ENCODE results near the gene KDM4D. TPM values are rescaled to one million over a fixed set of nuclear protein-coding genes. Genes with fewer than 3 reads are reported as not detected.

The KDM4D gene
- total RNA-seq, 1 donor from 2014 or later = 0.52 TPM

DNA sequence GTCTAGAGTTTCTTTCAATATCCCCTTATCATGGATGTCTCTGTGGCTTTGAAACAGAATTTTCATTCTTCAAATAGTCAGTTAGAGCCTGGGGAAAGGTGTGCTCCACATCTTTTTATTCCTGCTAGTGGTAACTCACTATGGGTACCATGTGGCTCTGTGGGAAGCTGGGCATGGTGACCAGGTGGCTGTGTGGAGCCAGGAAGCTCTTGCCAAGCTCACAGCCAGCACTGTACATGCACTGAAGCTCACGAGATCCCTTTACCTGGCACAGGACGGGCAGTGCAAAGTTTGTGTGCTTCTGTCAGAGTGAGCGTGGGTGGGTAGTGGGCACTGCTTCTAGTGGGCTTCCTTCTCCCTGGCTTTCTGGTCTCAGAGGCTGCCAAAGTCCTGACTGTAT lies 69.4 kb downstream of the KDM4D start:
- H3K27ac ChIP-seq = no peak overlapping the region
- H3K4me1 ChIP-seq = no peaks in the 10 kb centered on the region
- no peak overlapping the region for H3K4me3 ChIP-seq
- ATAC-seq = no peak
- no peak for DNase-seq
- intact Hi-C loops (cut with DNase I) = no loop called here
- no peaks in the 10 kb centered on the region for H3K9me3 ChIP-seq
- peaks cover 24% of the 10 kb centered on the region for H3K27me3 ChIP-seq
- H3K36me3 ChIP-seq = no peaks in the 10 kb centered on the region
- TF ChIP-seq, protein P1, sequence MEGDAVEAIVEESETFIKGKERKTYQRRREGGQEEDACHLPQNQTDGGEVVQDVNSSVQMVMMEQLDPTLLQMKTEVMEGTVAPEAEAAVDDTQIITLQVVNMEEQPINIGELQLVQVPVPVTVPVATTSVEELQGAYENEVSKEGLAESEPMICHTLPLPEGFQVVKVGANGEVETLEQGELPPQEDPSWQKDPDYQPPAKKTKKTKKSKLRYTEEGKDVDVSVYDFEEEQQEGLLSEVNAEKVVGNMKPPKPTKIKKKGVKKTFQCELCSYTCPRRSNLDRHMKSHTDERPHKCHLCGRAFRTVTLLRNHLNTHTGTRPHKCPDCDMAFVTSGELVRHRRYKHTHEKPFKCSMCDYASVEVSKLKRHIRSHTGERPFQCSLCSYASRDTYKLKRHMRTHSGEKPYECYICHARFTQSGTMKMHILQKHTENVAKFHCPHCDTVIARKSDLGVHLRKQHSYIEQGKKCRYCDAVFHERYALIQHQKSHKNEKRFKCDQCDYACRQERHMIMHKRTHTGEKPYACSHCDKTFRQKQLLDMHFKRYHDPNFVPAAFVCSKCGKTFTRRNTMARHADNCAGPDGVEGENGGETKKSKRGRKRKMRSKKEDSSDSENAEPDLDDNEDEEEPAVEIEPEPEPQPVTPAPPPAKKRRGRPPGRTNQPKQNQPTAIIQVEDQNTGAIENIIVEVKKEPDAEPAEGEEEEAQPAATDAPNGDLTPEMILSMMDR (IDR thresholded peaks at IDR 0.05) = no peak

DNA sequence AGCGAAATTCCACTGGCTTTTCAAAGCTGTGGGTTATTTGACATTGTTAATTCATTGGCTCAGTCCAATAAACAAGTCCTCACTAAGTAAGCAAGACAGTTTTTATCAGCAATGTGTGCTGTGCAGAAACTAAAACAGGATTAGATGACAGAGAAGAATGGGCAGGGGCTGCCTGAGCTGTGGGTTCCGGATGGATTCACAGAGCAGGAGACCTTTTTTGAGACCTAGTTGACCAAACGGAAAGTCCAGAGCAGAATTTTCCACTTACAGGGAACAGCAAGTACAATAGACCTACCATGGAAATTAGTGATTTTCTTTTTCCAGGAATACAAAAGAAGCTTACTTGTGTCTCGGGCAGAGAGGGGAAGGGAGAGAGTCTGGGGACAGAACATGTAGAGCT lies 70.5 kb downstream of the KDM4D start:
- ATAC-seq (no peak), DNase-seq (no peak)
- Histone ChIP-seq H3K4me3 (no peak overlapping the region), H3K27me3 (peaks cover 21% of the 10 kb centered on the region), H3K27ac (no peak overlapping the region), H3K9me3 (no peaks in the 10 kb centered on the region), H3K4me1 (no peaks in the 10 kb centered on the region), H3K36me3 (no peaks in the 10 kb centered on the region)
- TF ChIP-seq, protein P1 (IDR thresholded peaks at IDR 0.05) = no peak
- intact Hi-C loops (cut with DNase I) = no loop called here

DNA sequence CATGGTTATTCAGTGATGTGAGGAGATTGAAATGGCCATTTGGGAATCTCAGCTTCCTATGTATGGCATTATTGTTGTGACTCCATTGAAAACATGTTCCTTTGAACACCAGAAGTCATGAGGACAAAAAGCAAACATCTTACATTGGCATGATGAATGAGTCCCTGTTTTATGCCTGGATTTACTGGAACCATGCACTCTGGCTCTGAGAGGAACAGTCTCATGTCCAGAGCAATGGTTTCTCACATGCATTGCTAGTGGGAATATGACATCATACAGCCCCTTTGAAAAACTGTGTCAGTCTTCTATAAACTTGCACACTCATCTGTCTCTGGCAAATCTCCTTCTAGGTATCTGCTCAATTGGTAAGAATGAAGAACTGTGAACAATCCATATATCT lies 72.3 kb downstream of the KDM4D start:
- TF ChIP-seq, protein P1 (IDR thresholded peaks at IDR 0.05) = no peak
- intact Hi-C loops (cut with DNase I) = no loop called here
- Histone ChIP-seq H3K27me3 (peaks cover 20% of the 10 kb centered on the region), H3K4me1 (no peaks in the 10 kb centered on the region), H3K27ac (no peak overlapping the region), H3K36me3 (no peaks in the 10 kb centered on the region), H3K4me3 (no peak overlapping the region), H3K9me3 (no peaks in the 10 kb centered on the region)
- ATAC-seq (no peak), DNase-seq (no peak)

Other genes with a start within 250 kb of the KDM4D start
- 62.5 TPM for gene AMOTL1, start 205.4 kb upstream of the KDM4D start, total RNA-seq
- gene CWC15, start 153 bp upstream of the KDM4D start, total RNA-seq = 53.9 TPM
- gene KDM4E, start 51.5 kb downstream of the KDM4D start, total RNA-seq = not detected
- gene KDM4F, start 75.7 kb downstream of the KDM4D start, total RNA-seq = not detected
- 42.2 TPM for gene SRSF8, start 93.2 kb downstream of the KDM4D start, total RNA-seq
- 32.2 TPM for gene ENDOD1, start 116.1 kb downstream of the KDM4D start, total RNA-seq